Hepatic stellate cell (primary cell): Measurements from ENCODE around the gene SNTG2.

Experiments
- DNase-seq: peaks from one replicate; pipeline ENCODE4 v3.0.0; 2011; ENCODE audit warnings: low spot score

SNTG2 gene

DNA sequence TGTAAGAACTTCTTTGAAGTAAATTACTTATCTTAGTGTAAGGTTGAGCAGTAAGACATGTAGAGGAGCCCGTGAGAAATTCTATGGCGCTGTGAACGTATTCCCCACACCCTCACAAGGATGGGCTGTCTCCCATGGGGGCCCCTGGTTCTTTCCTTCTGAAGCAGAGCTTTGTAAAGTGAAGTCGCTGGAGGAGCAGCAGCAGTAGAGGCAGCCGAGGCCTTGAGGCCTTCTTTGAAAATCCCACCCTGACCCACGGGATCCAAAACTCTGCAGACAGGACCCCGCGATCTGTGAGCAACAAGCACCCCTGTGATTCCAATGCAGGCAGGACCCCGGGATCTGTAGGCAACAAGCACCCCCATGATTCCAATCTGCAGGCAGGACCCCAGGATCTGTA, 23.8 kb upstream of the SNTG2 start:
- DNase-seq: no peak

- no peak for DNase-seq
Measured at GRCh38 chr2:929011-929735, 21.5 kb upstream of the SNTG2 start.

DNA sequence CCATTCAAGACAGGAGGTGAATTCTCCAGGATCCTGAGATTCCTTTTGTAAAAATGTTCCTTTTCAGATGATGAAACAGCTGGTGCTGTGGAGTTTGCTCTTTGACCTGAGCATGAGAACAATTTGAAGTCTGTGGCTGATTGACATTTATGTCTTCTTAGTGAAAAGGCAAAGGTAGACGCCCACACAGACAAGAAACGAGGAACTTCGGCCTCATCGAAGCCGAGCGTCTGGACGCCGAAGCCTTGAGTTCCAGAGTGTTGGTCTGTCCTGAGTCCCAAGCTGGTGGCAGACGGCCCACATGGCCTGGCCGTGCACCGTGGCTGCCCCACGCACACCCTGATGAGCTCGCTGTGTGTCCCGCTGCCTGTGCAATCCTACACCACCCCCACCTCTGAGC, 20.7 kb upstream of the SNTG2 start:
- no peak for DNase-seq

DNA sequence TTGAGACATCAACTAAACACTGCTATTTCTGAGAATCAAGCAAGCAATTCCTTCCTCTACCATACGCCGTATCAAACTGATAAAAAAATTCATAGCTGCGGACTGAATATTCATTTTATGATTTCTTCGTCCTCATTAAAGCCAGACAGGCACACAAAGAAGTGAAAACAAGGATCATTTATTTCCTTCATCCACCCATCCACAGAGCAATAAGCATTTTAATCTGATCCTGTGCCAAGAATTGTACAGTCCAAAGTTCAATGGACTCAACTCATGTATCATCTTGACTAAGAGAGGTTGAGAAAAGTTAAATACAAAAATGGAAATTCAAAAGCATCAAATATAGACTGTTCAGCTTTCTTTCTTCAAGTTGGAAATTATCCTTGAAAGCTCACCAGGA, 19.7 kb upstream of the SNTG2 start:
- DNase-seq: no peak

- no peak for DNase-seq
Measured at GRCh38 chr2:932320-933115, 18.1 kb upstream of the SNTG2 start.

DNA sequence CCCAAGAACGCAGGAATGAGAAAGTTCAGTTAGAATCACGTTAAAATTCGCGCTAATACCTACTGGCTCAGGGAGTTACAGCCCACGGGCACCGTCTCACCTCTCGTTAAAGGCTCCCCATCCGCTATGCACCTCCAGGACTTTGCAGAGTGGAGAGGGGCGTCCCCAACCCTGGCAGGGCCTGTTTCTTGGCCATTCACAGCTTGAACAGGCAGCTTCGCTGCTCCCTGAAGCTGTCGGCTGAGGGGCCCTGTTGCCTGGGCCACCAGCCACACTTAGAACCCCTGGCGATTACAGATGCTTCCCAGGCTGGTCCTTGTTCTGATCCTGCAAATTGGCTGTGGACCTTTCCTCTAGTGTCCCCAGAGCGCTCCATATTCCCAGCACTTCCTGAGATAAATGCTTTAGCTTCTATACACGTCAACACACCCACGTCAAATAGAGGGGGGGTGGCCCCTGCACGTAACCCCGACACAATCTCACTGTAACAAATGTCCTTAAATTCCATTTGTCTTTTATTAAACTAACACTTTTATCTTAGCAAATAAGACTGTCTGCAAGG, 16.8 kb upstream of the SNTG2 start:
- DNase-seq: no peak

- DNase-seq: peak; percentile 65
Measured at GRCh38 chr2:937530-937929, 13.1 kb upstream of the SNTG2 start.

- DNase-seq: peak; percentile 61
Measured at GRCh38 chr2:938181-939005, 12.3 kb upstream of the SNTG2 start.

GRCh38 chr2:939936-940601, 10.6 kb upstream of the SNTG2 start:
- peak; percentile 72 for DNase-seq

DNA sequence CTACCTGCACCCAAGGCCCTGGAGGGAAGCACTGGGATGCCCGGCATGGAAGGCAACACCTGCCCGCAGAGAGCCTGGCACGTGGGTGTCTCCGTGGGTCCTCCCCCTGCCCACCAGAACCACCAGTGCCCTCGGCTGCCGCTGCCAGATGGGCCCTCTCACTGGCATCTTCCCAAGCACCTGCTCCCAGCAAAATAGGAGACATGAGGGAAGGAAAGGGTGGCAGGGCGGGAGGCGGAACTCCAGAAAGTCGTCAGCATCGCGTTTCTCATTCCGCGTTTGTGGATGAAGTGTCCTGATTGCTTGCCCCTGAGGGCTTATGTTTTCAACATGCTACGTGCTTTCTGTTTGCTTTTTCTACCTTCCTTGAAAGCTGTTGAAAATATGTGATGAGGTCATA, 8.8 kb upstream of the SNTG2 start:
- no peak for DNase-seq

DNA sequence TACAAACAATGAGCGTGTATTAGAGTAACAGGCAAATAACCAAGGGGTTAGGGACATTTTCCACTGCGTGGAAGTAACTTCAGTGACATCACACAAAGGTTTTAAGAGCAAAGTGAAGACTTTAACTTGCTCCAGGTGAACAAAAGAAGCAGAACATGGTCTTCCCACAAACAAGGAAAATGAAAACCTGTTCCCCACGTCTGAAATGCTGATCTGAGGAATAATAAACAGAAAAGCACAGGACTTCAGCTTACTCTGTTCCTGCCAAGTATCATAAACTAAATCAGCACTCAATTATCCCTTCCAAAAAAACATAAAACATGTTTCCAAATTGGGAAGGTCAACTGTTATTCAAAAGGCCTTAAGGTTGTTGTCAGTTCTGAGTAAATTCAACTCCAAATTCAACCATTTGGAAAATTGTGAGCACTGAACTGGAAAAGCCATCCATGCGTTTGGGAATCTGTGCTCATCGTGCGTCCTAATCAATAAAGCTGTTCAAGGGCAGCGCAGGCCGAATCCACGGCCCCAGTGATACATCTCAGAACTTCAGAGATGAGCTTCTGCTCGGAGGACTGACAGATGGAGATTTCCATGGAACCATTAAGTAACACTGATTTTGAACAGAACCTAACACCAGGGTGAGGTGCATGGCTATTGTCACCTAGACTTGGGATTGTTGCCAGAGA, 7.7 kb upstream of the SNTG2 start:
- DNase-seq: no peak

DNA sequence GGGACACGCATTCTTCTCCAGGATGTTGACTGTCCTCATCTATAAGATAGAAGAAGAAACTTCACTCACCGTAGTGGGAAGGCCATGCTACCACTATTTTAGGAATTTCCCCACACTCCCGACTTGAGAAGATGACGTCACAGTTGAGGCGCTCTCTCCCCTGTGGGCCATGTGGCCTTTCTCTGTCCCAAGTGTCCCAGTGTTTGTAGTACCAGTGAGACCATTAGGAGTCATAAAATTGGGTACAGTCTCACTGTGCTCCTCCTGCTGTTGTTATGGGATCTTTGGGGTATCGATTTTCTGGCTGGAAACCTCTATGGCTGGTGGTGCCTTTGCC, 7.2 kb upstream of the SNTG2 start:
- DNase-seq: no peak

GRCh38 chr2:943821-944220, 6.8 kb upstream of the SNTG2 start:
- no peak for DNase-seq

DNA sequence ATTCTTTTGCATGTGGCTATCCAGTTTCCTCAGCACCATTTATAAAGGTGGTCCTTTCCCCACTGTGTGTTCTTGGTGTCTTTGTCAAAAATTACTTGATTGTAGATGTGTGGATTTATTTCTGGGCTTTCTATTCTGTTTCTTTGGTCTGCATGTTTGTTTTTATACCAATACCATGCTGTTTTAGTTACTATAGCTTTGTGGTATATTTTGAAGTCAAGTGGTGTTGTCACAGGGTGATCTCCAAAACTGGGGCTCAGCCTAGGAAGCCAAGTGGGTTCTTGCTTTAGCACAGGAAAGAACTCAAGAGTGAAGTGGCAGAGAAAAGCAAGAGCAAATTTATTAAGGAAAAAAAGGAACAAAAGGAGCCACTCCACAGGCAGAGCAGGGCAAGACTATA, 6.0 kb upstream of the SNTG2 start:
- no peak for DNase-seq

- no peak for DNase-seq
Measured at GRCh38 chr2:945104-945503, 5.5 kb upstream of the SNTG2 start.

GRCh38 chr2:946073-946948, 4.3 kb upstream of the SNTG2 start:
- no peak for DNase-seq

GRCh38 chr2:949384-950079, 1.1 kb upstream of the SNTG2 start:
- DNase-seq: no peak

GRCh38 chr2:951224-952006, 766 bp downstream of the SNTG2 start:
- no peak for DNase-seq

DNA sequence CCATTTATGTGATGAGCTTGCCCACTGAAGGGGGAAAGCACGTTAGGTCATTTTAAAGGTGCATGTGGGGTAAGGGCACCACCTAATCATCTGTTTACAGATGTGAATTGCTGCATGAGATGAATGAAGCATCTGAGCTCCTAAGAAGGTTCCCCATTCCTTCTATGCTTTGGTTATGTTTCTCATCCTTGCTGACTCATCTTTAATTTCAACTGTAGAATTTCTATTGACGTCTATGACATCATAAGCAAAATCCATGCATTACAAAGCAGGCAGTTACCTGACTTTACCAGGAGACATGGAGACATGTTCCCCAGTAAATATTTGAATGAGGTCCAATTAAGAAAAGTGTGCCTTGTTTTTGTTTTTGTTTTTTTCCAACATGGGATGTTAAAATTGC, 2.8 kb downstream of the SNTG2 start:
- no peak for DNase-seq
